NT2/D1 (cell line): ENCODE results near the gene TNFAIP8L3.

Experiments
- SUZ12 ChIP-seq: IDR thresholded peaks from 2 replicates; pipeline ENCODE4 v1.6.1; 2011; ENCODE audit not compliant: insufficient read length, insufficient read depth; ENCODE audit errors: extremely low read depth
- YY1 ChIP-seq: IDR thresholded peaks from 2 replicates; pipeline ENCODE4 v1.6.1; 2011; ENCODE audit not compliant: insufficient read length, insufficient read depth
- ZNF274 ChIP-seq: IDR thresholded peaks from 2 replicates; pipeline ENCODE4 v1.6.1; 2011; ENCODE audit warnings: mild to moderate bottlenecking, low read depth, low read length

DNA sequence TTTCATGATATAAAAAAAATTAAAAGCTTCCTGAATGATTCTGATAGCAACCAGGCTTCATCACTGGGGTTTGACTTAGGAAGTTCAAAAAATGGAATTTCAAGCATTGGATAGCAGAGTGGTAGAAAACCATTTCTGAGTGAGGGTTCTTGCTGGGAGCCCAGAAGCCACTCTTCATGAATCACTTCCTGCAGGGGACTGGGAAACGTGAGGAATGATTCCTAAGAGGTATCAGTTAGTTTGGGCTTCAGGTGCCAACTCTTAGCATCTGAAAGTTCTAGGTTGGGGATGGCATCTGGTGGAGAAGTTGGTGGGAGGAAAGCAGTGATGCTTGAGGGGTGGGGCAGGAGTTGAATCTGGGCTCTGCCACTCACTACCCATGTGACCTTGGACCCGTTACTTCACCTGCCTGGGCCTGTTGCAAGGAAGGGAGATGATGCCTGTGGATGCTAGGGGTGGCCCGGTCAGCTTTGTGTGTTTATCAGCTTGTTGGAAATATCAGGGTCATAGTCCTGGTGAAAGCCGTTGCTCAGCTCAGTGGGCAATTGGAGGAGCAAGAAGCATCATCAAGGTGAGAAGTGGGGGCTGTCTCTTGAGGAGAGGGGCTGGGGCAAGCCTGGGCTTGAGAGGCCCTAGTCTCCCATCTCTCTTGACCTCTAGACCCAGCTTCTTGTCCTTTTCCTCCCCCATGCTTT lies 37.0 kb upstream of the TNFAIP8L3 start:
- no peak for TF ChIP-seq YY1
- TF ChIP-seq ZNF274 = no peak
- no peak for TF ChIP-seq SUZ12
